Activated gamma-delta T cell treated with anti-CD3 and anti-CD28 coated beads, Interleukin-2, amount 50 U/mL, for 16 hours (primary cell): Measurements from ENCODE around the gene KRTAP1-3.
"Not testable (repeated sequence)": the region's sequence is repeated elsewhere in the genome, so short reads cannot be mapped to it uniquely, and the experiment has no call there.

Source experiments
- DNase-seq: peaks from one replicate; pipeline ENCODE4 v3.0.0-alpha.2; 2020; ENCODE audit warnings: low read depth

Gene KRTAP1-3, protein sequence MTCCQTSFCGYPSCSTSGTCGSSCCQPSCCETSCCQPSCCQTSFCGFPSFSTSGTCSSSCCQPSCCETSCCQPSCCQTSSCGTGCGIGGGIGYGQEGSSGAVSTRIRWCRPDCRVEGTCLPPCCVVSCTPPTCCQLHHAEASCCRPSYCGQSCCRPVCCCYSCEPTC

DNA sequence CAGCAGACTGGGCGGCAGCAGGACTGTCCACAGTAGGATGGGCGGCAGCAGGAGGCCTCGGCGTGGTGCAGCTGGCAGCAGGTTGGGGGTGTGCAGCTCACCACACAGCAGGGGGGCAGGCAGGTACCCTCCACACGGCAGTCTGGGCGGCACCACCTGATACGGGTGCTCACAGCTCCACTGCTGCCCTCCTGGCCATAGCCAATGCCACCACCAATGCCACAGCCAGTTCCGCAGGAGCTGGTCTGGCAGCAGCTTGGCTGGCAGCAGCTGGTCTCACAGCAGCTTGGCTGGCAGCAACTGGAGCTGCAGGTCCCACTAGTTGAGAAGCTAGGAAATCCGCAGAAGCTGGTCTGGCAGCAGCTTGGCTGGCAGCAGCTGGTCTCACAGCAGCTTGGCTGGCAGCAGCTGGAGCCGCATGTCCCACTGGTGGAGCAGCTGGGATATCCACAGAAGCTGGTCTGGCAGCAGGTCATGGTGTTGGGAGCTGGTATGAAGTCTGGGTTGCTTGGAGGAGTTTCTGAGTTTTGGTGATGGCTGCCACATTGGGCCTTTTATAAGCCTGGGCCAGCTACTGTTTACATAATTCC lies at the start of gene KRTAP1-3:
Gene KRTAP1-3 (minus strand): TSS at position 529 of the 590 bp plus-strand sequence. CDS start 53 bp downstream, at position 476.
- not testable (repeated sequence) for DNase-seq

DNA sequence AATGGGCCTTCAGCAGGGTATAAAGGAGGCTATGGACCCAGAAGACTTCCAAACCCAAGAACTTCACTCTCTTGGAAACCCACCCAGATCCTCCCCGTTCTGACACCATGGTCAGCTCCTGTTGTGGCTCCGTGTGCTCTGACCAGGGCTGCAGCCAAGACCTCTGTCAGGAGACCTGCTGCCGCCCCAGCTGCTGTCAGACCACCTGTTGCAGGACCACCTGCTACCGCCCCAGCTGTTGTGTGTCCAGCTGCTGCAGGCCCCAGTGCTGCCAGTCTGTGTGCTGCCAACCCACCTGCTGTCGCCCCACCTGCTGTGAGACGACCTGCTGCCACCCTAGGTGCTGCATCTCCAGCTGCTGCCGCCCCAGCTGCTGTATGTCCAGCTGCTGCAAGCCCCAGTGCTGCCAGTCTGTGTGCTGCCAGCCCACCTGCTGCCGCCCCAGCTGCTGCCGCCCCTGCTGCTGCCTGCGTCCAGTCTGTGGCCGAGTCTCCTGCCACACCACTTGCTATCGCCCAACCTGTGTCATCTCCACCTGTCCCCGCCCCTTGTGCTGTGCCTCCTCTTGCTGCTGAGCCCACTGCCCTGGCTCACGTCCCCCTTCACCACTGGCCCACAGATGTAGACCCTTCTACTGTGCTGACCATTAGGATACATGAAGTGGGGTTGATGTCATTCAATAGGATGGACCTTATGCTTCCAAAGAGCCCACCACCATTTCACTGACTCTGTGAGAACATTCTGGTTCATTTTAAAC lies 49.6 kb upstream of the KRTAP1-3 start, which contains the start of gene KRTAP4-7:
Gene KRTAP4-7 (plus strand): TSS at position 51 of the 757 bp plus-strand sequence. CDS start 57 bp downstream, at position 108.
- not testable (repeated sequence) for DNase-seq

DNA sequence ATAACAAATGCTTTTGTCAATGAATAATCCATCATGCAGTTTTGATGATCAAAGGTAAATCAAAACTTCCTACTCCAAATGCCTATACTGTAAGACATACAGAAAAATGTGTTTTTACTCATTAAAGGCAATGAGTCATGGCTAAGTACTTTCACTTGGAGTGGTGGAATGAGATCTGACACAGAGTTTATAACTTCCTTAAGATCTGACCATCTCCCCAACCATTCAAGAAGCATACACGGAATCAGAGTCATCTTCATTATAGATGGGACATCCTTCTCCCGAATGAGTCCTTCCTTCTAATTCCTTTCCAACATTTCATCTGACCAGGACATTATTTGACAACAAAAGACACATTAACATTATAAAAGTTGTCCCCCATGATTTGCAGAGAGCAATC lies 48.8 kb upstream of the KRTAP1-3 start:
- DNase-seq = not testable (repeated sequence)

GRCh38 chr17:41082626-41083025 lies 48.0 kb upstream of the KRTAP1-3 start:
- DNase-seq = no peak

GRCh38 chr17:41076788-41077187 lies 42.1 kb upstream of the KRTAP1-3 start:
- no peak for DNase-seq

DNA sequence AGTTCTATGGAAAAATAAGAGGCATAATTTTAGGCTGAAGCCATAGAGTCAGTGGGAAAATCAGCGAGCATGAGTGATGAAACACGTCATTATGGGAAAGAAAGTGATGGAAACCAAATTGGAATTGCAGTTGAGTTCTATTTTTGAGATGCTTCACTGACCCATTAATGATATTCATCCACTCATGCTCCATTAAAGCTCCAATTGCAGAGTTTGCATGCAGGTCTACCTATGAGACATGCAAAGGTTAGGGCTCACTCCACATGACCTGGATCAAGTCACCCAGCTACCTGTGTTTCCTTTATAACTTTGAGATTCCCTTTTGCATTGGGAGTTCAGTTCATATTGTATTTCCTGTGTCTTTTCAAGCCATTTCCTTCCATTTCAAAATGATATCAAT lies 39.0 kb upstream of the KRTAP1-3 start:
- DNase-seq = no peak

DNA sequence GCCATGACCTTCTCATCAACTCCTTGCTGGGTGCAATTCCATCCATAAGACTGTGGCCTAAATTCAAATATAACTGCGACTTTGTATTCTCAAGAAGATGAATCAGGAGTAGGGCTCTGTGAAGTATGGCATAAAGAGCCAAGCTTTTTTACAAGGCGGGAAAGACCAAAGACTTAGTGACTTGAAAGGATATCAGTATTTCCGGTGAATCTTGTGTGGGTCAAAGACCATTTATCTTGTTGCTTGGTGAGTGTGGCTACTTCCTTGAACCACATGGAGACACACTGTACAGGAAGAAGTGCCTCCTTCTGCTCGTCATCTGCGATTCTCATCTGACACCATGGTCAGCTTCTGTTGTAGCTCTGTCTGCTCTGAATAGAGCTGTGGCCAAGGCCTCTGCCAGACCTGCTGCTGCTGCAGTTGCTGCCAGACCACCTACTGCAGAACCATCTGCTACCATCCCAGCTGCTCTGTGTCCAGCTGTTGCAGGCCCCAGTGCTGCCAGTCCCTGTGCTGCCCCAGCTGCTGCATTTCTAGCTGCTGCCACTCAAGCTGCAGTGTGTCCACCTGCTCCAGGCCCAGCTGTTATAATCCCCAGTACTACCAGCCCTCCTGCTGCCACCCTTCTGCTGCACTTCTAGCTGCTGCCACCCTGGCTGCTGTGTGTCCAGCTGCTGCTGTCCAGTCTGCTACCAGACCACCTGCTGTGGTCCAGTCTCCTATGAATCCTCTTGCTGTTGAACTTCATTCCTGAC lies 37.1 kb upstream of the KRTAP1-3 start:
- DNase-seq = no peak

GRCh38 chr17:41069031-41069430 lies 34.4 kb upstream of the KRTAP1-3 start:
- no peak for DNase-seq

DNA sequence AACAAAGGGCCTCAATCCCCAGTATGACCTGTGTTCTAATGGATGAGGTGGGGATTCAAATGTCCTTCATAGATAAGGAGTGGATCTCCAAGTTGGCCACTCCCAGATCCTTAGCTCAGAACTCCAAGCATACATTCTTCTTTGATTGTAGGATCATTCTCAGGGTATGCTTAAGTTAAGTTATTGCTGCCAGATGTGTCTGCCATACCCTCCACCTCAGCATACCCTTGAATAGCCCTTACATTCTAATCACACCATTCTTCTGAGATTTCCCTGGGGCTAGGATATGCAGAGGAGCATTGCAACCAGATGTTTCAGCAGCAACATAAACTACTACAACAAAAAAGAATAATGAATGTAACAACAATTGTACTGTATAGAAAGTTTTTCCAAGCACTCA lies 32.6 kb upstream of the KRTAP1-3 start:
- DNase-seq = no peak

DNA sequence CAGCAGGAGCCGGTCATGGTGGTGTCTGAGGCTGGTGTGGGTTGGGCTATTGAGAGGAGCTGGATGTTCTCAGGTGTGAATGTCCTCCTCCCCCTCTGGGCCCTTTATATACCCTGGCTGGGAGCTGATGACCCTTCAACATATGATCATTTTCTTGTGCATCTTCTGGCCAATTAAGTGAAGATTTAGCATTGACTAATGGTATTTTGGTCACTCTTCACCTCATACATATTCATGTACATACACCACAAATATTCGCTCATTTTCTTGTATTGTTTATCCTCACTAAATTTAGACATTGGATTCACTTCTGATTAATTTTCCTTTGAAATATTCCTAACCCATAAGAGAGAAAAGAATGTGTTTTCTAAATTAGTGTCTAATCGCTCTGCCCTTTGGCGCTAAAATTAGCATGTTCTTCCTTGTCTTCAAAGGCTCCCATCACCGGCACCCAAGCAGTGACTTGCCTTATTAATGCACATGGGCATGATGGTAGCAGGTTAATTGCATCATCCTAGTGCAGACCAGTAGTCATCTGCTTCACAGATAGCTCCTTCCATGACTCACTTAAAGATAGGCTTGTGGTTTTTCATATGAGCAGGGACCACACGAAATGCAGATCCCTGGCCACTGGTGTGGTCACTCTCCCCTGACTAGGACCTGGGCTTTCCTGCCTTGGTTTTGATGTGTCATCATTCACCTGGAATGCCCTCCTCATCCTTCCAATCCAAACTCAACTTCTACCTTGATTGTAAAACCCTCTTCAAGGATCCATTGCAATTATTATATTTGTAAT lies 31.4 kb upstream of the KRTAP1-3 start, which contains the start of gene KRTAP2-4:
Gene KRTAP2-4 (minus strand): TSS at position 51 of the 796 bp plus-strand sequence. CDS start 34 bp downstream, at position 17.
- no peak for DNase-seq

DNA sequence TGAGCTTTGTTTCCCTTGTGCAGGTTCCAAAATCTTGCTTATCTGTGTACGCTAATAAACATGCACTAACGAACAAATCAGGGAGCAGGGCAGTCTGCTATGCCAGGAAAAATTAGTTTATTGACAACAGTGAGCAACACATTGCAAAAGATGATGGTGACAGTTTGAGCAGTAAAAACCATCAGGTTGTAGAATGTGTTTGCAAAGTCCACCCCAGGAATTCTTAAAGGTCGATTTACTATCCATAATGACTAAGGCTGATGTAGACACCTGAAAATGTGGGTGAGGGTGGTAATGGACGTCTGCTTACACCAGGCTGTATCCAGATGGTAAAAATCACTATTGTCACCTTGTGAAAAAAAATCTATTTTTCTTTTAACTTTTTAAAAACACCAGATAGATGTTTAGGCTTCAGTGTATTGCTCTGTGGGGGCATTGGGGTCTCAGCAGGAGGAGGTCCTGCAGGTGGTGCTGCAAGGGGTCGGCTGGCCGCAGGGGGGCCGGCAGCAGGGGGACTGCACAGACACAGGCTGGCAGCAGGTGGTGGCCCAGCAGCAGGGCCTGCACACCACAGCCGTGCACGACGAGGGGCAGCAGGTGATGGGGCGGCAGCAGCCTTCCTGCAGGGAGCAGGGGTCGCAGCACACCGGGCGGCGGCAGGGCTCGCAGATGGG lies 30.5 kb upstream of the KRTAP1-3 start:
- DNase-seq = not testable (repeated sequence)

DNA sequence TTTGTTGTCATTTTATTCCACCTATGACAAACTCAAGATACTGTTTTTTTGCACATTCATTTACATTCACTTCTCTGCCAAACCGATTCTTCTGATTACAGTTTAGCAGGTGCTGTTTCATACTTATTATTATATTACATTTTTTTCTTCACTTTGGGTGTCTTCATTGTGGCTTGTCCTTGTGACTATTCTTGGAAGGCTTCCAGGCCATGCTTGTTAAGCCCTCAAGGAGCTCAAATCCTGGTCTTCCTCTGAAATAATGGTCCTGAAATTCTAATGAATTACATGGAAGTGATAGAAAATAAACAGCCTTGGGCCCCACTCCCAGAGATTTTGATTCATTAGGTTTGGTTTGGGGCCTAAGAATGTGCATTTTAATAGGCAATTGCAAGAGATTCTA lies 29.6 kb upstream of the KRTAP1-3 start:
- no peak for DNase-seq

GRCh38 chr17:41063449-41063848 lies 28.8 kb upstream of the KRTAP1-3 start:
- no peak for DNase-seq

- no peak for DNase-seq
These were observed 27.3 kb upstream of the KRTAP1-3 start for GRCh38 chr17:41061964-41062363.

DNA sequence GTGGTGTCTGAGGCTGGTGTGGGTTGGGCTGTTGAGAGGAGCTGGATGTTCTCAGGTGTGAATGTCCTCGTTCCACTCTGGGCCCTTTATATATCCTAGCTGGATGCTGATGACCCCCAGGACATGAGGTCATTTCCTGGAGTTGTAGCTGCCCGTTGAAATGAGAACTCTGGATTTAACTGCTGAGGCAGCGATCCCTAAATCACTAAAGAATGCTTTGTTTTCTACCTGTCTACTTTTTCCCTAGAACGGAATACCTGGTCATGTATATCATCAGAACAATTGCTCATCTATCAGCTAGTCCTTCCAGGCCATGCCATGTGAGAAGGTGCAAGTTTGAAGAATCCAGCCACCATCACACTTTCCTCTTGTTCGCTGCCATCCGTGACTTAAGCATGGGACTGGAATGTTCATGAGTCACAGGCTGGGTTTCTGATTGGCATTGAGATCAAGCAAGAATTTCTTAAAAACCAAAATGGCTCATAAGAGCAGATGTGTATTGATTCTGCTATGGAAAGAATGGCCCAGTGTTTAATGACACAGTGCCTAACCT lies 25.5 kb upstream of the KRTAP1-3 start, which contains the start of gene KRTAP2-3:
Gene KRTAP2-3 (minus strand): TSS at position 63 of the 553 bp plus-strand sequence. CDS start 64 bp downstream, outside the sequence.
- no peak for DNase-seq

GRCh38 chr17:41059276-41060051 lies 24.8 kb upstream of the KRTAP1-3 start:
- DNase-seq = not testable (repeated sequence)

- DNase-seq = no peak
These were observed 24.1 kb upstream of the KRTAP1-3 start for GRCh38 chr17:41058741-41059140.

- DNase-seq = no peak
These were observed 22.9 kb upstream of the KRTAP1-3 start for GRCh38 chr17:41057547-41057946.

GRCh38 chr17:41055130-41055529 lies 20.5 kb upstream of the KRTAP1-3 start, which contains the start of gene KRTAP2-2:
Gene KRTAP2-2 (minus strand): TSS chr17:41055230. CDS start chr17:41055211, 19 bp downstream.
- DNase-seq = not testable (repeated sequence)
